Upper lobe of right lung (tissue), 1 donor: Measurements from ENCODE around the gene MYMX. TPM values are rescaled to one million over a fixed set of nuclear protein-coding genes. Genes with fewer than 3 reads are reported as not detected.

Experiments
- ATAC-seq: fragments of 200-7000 bp; cut with Tn5 transposase; one replicate; pipeline ENCODE4 v1.9.1; 2020; ENCODE audit warnings: mild to moderate bottlenecking, moderate library complexity
- DNase-seq: peaks from one replicate; pipeline ENCODE4 v3.0.0-alpha.2; 2020
- H3K27ac ChIP-seq: fragments of 200-600 bp; one replicate; pipeline ENCODE4 v1.8.0; 2022
- H3K27me3 ChIP-seq: fragments of 200-600 bp; one replicate; pipeline ENCODE4 v1.8.0; 2022; ENCODE audit warnings: mild to moderate bottlenecking
- H3K36me3 ChIP-seq: fragments of 200-600 bp; one replicate; pipeline ENCODE4 v1.8.0; 2022
- H3K4me1 ChIP-seq: fragments of 200-600 bp; one replicate; pipeline ENCODE4 v1.8.0; 2022
- H3K4me3 ChIP-seq: fragments of 200-600 bp; one replicate; pipeline ENCODE4 v1.8.0; 2022; ENCODE audit warnings: mild to moderate bottlenecking
- H3K9me3 ChIP-seq: fragments of 200-600 bp; one replicate; pipeline ENCODE4 v1.8.0; 2022
- CTCF ChIP-seq: fragments of 200-600 bp; IDR thresholded peaks from one replicate; pipeline ENCODE4 v1.8.0; 2022; ENCODE audit warnings: antibody characterized with exemption
- intact Hi-C: fragments of 100-400 bp; cut with DNase I; formaldehyde crosslinking; loops from one replicate; pipeline ENCODE4 v1.11.0; 2022
- total RNA-seq: library from RNA; stranded (reverse); fragmentation: NEBNext Ultra II Directional; extraction: Animal tissue kit (Norgen Biotek cat#: 25700); gene quantifications from one replicate; pipeline ENCODE4 v1.2.1, GENCODE V29; 2021
- donor health status: DM: no; HTN: yes; CAD: no; lungs with severe emphysema.

Gene MYMX
- total RNA-seq, 1 donor from 2014 or later, result 0.52 TPM

DNA sequence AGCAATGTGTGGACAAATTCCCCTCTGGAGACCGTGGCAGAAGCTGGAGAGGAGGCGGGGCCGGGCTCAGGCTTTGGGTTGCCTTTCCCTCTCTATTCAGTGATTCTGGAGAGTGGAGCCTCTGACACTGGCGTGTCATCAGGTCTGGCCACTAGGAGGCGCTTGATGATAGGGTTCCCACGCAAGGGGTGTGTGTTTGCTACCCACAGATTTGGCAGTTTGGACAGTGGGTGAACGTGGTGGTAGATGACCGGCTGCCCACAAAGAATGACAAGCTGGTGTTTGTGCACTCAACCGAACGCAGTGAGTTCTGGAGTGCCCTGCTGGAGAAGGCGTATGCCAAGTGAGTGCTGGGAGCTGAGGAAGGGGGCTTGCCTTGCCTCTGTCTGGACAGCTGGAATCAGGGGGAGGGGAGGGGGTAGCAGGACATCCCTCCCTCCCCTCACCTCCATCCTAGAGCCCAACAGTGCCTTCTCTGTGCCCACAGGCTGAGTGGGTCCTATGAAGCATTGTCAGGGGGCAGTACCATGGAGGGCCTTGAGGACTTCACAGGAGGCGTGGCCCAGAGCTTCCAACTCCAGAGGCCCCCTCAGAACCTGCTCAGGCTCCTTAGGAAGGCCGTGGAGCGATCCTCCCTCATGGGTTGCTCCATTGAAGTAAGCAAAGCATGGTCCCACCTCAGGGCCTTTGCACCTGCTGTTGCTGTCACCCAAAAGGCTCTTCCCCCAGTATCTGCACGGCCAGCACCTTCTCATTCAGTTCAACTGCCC is 43.8 kb upstream of the MYMX start:
- Histone ChIP-seq H3K9me3 (no peaks in the 10 kb centered on the region), H3K36me3 (no peaks in the 10 kb centered on the region), H3K4me1 (peaks cover 7% of the 10 kb centered on the region), H3K27me3 (no peaks in the 10 kb centered on the region), H3K4me3 (no peak overlapping the region), H3K27ac (no peak overlapping the region)
- peak; percentile 88 for TF ChIP-seq CTCF
- peak; percentile 97 for ATAC-seq
- peak; percentile 89 for DNase-seq
- intact Hi-C loops, result no loop called here

- intact Hi-C loops, result no loop called here
- DNase-seq (no peak), ATAC-seq (peak; percentile 9)
- no peak overlapping the region for H3K27ac ChIP-seq
- H3K9me3 ChIP-seq, result no peaks in the 10 kb centered on the region
- no peaks in the 10 kb centered on the region for H3K36me3 ChIP-seq
- TF ChIP-seq CTCF, result no peak
- H3K4me3 ChIP-seq, result no peak overlapping the region
- peaks cover 7% of the 10 kb centered on the region for H3K4me1 ChIP-seq
- no peaks in the 10 kb centered on the region for H3K27me3 ChIP-seq
These were observed 40.5 kb upstream of the MYMX start for GRCh38 chr6:44176130-44176761.

- DNase-seq (no peak), ATAC-seq (no peak)
- TF ChIP-seq CTCF, result no peak
- intact Hi-C loops, result no loop called here
- Histone ChIP-seq H3K4me1 (peaks cover 7% of the 10 kb centered on the region), H3K27me3 (no peaks in the 10 kb centered on the region), H3K4me3 (no peak overlapping the region), H3K36me3 (no peaks in the 10 kb centered on the region), H3K9me3 (no peaks in the 10 kb centered on the region), H3K27ac (no peak overlapping the region)
These were observed 39.8 kb upstream of the MYMX start for GRCh38 chr6:44176762-44177509.

DNA sequence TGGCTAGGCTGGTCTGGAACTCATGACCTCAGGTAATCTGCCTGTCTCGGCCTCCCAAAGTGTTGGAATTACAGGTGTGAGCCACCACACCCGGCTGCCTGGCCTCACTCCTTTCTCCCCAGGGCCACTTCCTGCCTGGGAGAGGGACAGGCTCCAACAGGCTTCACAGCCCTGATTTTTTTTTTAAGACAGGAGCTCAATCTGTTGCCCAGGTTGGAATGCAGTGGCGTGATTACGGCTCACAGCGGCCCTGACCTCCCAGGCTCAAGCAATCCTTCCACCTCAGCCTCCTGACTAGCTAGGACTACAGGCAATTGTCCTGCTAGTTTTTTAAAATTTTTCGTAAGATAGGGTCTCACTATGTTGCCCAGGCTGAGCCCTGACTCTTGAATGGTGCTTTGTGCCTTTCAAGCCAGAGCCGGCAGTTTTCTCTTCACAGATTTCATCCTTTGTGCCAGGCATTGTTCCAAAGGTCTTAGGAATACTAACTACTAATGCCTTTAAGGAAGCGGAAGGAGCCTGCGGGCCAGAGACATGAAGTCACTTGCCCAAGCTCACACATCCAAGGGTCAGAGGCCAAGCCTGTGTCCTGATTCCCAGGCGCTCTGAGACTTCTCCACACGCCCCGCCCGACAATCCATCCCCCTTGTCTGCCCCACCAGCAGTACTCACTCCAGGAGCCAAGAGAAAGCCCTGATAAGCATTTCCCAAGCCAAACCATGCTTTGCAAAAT is 38.9 kb upstream of the MYMX start:
- DNase-seq, result no peak
- intact Hi-C loops, result no loop called here
- no peaks in the 10 kb centered on the region for H3K27me3 ChIP-seq
- no peak for TF ChIP-seq CTCF
- H3K36me3 ChIP-seq, result no peaks in the 10 kb centered on the region
- peaks cover 6% of the 10 kb centered on the region for H3K4me1 ChIP-seq
- no peaks in the 10 kb centered on the region for H3K9me3 ChIP-seq
- peak; percentile 71 for ATAC-seq
- no peak overlapping the region for H3K27ac ChIP-seq
- no peak overlapping the region for H3K4me3 ChIP-seq

GRCh38 chr6:44178424-44179071 is 38.2 kb upstream of the MYMX start:
- Histone ChIP-seq H3K4me3 (no peak overlapping the region), H3K9me3 (no peaks in the 10 kb centered on the region), H3K4me1 (peaks cover 3% of the 10 kb centered on the region), H3K27me3 (no peaks in the 10 kb centered on the region), H3K36me3 (no peaks in the 10 kb centered on the region), H3K27ac (no peak overlapping the region)
- no peak for TF ChIP-seq CTCF
- DNase-seq (no peak), ATAC-seq (no peak)
- intact Hi-C loops, result no loop called here
